Keratinocyte (primary cell): ENCODE results near the gene MAGI3. TPM values are rescaled to one million over a fixed set of nuclear protein-coding genes. Genes with fewer than 3 reads are reported as not detected.

ENCODE experiments used
- DNase-seq: peaks from one replicate; pipeline ENCODE4 v3.0.0-alpha.2; 2011; ENCODE audit warnings: low read depth, missing footprints, low spot score
- FAIRE-seq: peaks from 2 replicates; lab custom pipeline; 2011; peaks lifted over from hg19 to GRCh38; lab: Jason Lieb, UNC
- H2AFZ ChIP-seq: 2 replicates; pipeline ENCODE4 v1.6.0; 2012; ENCODE audit warnings: low read length, control low read depth, inconsistent platforms; ENCODE audit not compliant: control insufficient read depth
- H3K27ac ChIP-seq: 2 replicates; pipeline ENCODE4 v1.5.1; 2011; ENCODE audit warnings: low read length; ENCODE audit not compliant: control insufficient read depth, insufficient read depth
- H3K27me3 ChIP-seq: 3 replicates; pipeline ENCODE4 v1.6.0; 2011; ENCODE audit warnings: low read length; ENCODE audit not compliant: control insufficient read depth, insufficient read depth; ENCODE audit errors: extremely low read depth
- H3K36me3 ChIP-seq, 2 experiments: 2 replicates in 1 of 2; 3 replicates in 1 of 2; pipeline ENCODE4 v1.5.1; 2011; ENCODE audit warnings: low read length in 2 of 2, mild to moderate bottlenecking in 1 of 2; ENCODE audit not compliant: control insufficient read depth in 2 of 2, insufficient read depth in 2 of 2; ENCODE audit errors: extremely low read depth in 1 of 2
- H3K4me1 ChIP-seq: 3 replicates; pipeline ENCODE4 v1.5.1; 2011; ENCODE audit warnings: low read length; ENCODE audit not compliant: control insufficient read depth, insufficient read depth; ENCODE audit errors: extremely low read depth
- H3K4me2 ChIP-seq: 3 replicates; pipeline ENCODE4 v1.6.0; 2011; ENCODE audit warnings: low read depth, low read length; ENCODE audit not compliant: control insufficient read depth, insufficient read depth; ENCODE audit errors: extremely low read depth
- H3K4me3 ChIP-seq, 3 experiments: fragments of 200-600 bp in 1 of 3; sonication (generic) in 1 of 3; 2 replicates in 2 of 3; 3 replicates in 1 of 3; pipeline ENCODE4 v1.5.1; 2011 to 2016; ENCODE audit warnings: low read length in 3 of 3, mild to moderate bottlenecking in 3 of 3, control low read depth in 2 of 3, inconsistent platforms in 1 of 3, low read depth in 1 of 3, mixed read lengths in 1 of 3, mixed run types in 1 of 3, moderate library complexity in 1 of 3; ENCODE audit not compliant: control insufficient read depth in 2 of 3, insufficient read depth in 2 of 3; ENCODE audit errors: extremely low read depth in 1 of 3
- H3K79me2 ChIP-seq: 2 replicates; pipeline ENCODE4 v1.6.0; 2012; ENCODE audit warnings: low read length; ENCODE audit not compliant: control insufficient read depth, insufficient read depth
- H3K9ac ChIP-seq: 3 replicates; pipeline ENCODE4 v1.6.0; 2011; ENCODE audit warnings: low read length; ENCODE audit not compliant: control insufficient read depth, insufficient read depth; ENCODE audit errors: extremely low read depth
- H3K9me1 ChIP-seq: 3 replicates; pipeline ENCODE4 v1.6.0; 2011; ENCODE audit warnings: low read length; ENCODE audit not compliant: control insufficient read depth, insufficient read depth; ENCODE audit errors: extremely low read depth
- H3K9me3 ChIP-seq: 2 replicates; pipeline ENCODE4 v1.5.1; 2012; ENCODE audit warnings: low read depth, low read length; ENCODE audit not compliant: control insufficient read depth
- H4K20me1 ChIP-seq: 3 replicates; pipeline ENCODE4 v1.6.0; 2011; ENCODE audit warnings: low read length; ENCODE audit not compliant: control insufficient read depth, insufficient read depth; ENCODE audit errors: extremely low read depth
- EZH2 ChIP-seq: IDR thresholded peaks from one replicate; pipeline ENCODE4 v1.6.1; 2012; ENCODE audit warnings: inconsistent platforms, mild to moderate bottlenecking, low read length, moderate library complexity
- dilution Hi-C: fragments of 300-500 bp; cut with MboI; formaldehyde crosslinking; loops from one replicate; pipeline ENCODE4 v1.7.0; 2020; ENCODE audit warnings: low sequenced_read_pairs; ENCODE audit not compliant: extremely low pct_ligation_motif_present
- polyA plus RNA-seq, 5 experiments: library from polyadenylated mRNA; depleted of rRNA in 3 of 5; stranded (reverse) in 3 of 5; stranded (forward) in 1 of 5; unstranded in 1 of 5; fragments of >200 nt; gene quantifications; 1 replicate in 1 of 5; 2 replicates in 3 of 5; 3 replicates in 1 of 5; pipeline versions ENCODE4 v1.2.1 to v1.2.3, GENCODE V29; 2011 to 2012; ENCODE audit warnings: missing spikeins in 2 of 5, low read depth in 1 of 5, low replicate concordance in 1 of 5
- TF ChIP-seq, protein P1 (sequence below), 3 experiments: IDR thresholded peaks in 1 of 3; conservative IDR thresholded peaks in 1 of 3; optimal IDR thresholded peaks in 1 of 3; 2 replicates in 2 of 3; 3 replicates in 1 of 3; pipeline versions ENCODE3 to v1.5.1; 2011; ENCODE audit warnings: low read length in 3 of 3, mild to moderate bottlenecking in 3 of 3, moderate library complexity in 2 of 3, control low read depth in 1 of 3, inconsistent platforms in 1 of 3; ENCODE audit not compliant: insufficient read depth in 2 of 3; ENCODE audit errors: extremely low read depth in 1 of 3

The MAGI3 gene
- polyA plus RNA-seq, 1 donor (not counting 4 experiments of a cell fraction or from before 2014, with no cell fraction given) = 3.2 TPM

- DNase-seq = no peak
- Histone ChIP-seq H3K9me3 (no peaks in the 10 kb centered on the region), H3K9ac (no peak overlapping the region), H3K27ac (no peak overlapping the region), H3K27me3 (no peaks in the 10 kb centered on the region), H2AFZ (no peak overlapping the region), H3K4me2 (no peak overlapping the region), H3K9me1 (no peaks in the 10 kb centered on the region), H3K4me1 (no peaks in the 10 kb centered on the region), H4K20me1 (no peaks in the 10 kb centered on the region), H3K4me3 (no peak overlapping the region), H3K36me3 (no peaks in the 10 kb centered on the region), H3K79me2 (no peaks in the 10 kb centered on the region)
- no peak for FAIRE-seq
- TF ChIP-seq, protein P1, sequence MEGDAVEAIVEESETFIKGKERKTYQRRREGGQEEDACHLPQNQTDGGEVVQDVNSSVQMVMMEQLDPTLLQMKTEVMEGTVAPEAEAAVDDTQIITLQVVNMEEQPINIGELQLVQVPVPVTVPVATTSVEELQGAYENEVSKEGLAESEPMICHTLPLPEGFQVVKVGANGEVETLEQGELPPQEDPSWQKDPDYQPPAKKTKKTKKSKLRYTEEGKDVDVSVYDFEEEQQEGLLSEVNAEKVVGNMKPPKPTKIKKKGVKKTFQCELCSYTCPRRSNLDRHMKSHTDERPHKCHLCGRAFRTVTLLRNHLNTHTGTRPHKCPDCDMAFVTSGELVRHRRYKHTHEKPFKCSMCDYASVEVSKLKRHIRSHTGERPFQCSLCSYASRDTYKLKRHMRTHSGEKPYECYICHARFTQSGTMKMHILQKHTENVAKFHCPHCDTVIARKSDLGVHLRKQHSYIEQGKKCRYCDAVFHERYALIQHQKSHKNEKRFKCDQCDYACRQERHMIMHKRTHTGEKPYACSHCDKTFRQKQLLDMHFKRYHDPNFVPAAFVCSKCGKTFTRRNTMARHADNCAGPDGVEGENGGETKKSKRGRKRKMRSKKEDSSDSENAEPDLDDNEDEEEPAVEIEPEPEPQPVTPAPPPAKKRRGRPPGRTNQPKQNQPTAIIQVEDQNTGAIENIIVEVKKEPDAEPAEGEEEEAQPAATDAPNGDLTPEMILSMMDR (optimal IDR thresholded peaks at IDR 0.05 in 1 of 3, IDR thresholded peaks at IDR 0.05 in 1 of 3, conservative IDR thresholded peaks at IDR 0.05 in 1 of 3; ENCODE audit: extremely low read depth in 1 of 3, insufficient read depth in 2 of 3, low read length in 3 of 3) = no peak
- no peak for TF ChIP-seq EZH2
- dilution Hi-C loops = no loop called here
These were observed 47.4 kb downstream of the MAGI3 start for GRCh38 chr1:113437554-113438341.

GRCh38 chr1:113438505-113439276, 48.4 kb downstream of the MAGI3 start:
- Histone ChIP-seq H3K9me1 (no peaks in the 10 kb centered on the region), H3K4me2 (no peak overlapping the region), H2AFZ (no peak overlapping the region), H3K9me3 (no peaks in the 10 kb centered on the region), H3K9ac (no peak overlapping the region), H3K27ac (no peak overlapping the region), H3K4me3 (no peak overlapping the region), H3K27me3 (no peaks in the 10 kb centered on the region), H3K79me2 (no peaks in the 10 kb centered on the region), H4K20me1 (no peaks in the 10 kb centered on the region), H3K36me3 (no peaks in the 10 kb centered on the region), H3K4me1 (no peaks in the 10 kb centered on the region)
- DNase-seq = no peak
- dilution Hi-C loops = no loop called here
- no peak for FAIRE-seq
- TF ChIP-seq, protein P1 (optimal IDR thresholded peaks at IDR 0.05 in 1 of 3, IDR thresholded peaks at IDR 0.05 in 1 of 3, conservative IDR thresholded peaks at IDR 0.05 in 1 of 3; ENCODE audit: extremely low read depth in 1 of 3, insufficient read depth in 2 of 3, low read length in 3 of 3) = no peak
- TF ChIP-seq EZH2 = no peak
